Body of pancreas (tissue), 4 donors: ENCODE data around the gene CYP4F11. TPM values are rescaled to one million over a fixed set of nuclear protein-coding genes. Genes with fewer than 3 reads are reported as not detected.

ENCODE experiments used
- ATAC-seq: fragments of 150-250 bp; one replicate; pipeline ENCODE4 v1.9.1; 2016
- DNase-seq, 4 donors: peaks; one replicate each; pipeline ENCODE4 v3.0.0-alpha.2; 2019
- H3K27ac ChIP-seq, 4 donors: fragments of 200-600 bp; sonication (generic); 1 replicate in 3 of 4; 2 replicates in 1 of 4; pipeline versions ENCODE4 v1.5.1 to v1.6.1; 2016 to 2019; ENCODE audit warnings: mild to moderate bottlenecking in 1 of 4, mixed read lengths in 1 of 4, moderate library complexity in 1 of 4
- H3K27me3 ChIP-seq, 2 donors: fragments of 200-600 bp; sonication (generic); one replicate each; pipeline ENCODE4 v1.6.0; 2016; ENCODE audit warnings: mild to moderate bottlenecking in 1 of 2
- H3K36me3 ChIP-seq, 2 donors: fragments of 200-600 bp; sonication (generic); replicated peaks in 1 of 2; 2 replicates each; pipeline ENCODE4 v1.5.1; 2016; ENCODE audit warnings: low read depth in 2 of 2; ENCODE audit not compliant: insufficient read depth in 1 of 2
- H3K4me1 ChIP-seq: fragments of 200-600 bp; sonication (generic); one replicate; pipeline ENCODE4 v1.6.0; 2016
- H3K4me3 ChIP-seq, 2 donors: fragments of 200-600 bp; sonication (generic); 1 replicate in 1 of 2; 2 replicates in 1 of 2; pipeline ENCODE4 v1.5.1; 2016 to 2019
- H3K9me3 ChIP-seq, 3 donors: fragments of 200-600 bp; sonication (generic); 1 replicate in 2 of 3; 2 replicates in 1 of 3; pipeline ENCODE4 v1.5.1; 2016
- CTCF ChIP-seq, 7 experiments: fragments of 450-650 bp in 4 of 7; fragments of 200-600 bp in 3 of 7; sonication (generic) in 3 of 7; IDR thresholded peaks; one replicate each; pipeline ENCODE4 v1.5.1; 2016 to 2019; ENCODE audit warnings: antibody characterized with exemption in 7 of 7
- POLR2A ChIP-seq, 3 donors: fragments of 450-650 bp; IDR thresholded peaks; one replicate each; pipeline ENCODE4 v1.6.1; 2016; ENCODE audit warnings: antibody characterized with exemption in 3 of 3, mild to moderate bottlenecking in 2 of 3
- WGBS, 2 donors: methylation state at CpG; one replicate each; pipeline ENCODE4 v1.1.5; 2017; 5-methylcytosine and 5-hydroxymethylcytosine counted together
- intact Hi-C: fragments of 100-400 bp; cut with DNase I; formaldehyde crosslinking; loops from one replicate; pipeline ENCODE4 v1.15.1; 2023
- total RNA-seq, 2 donors: library from RNA; depleted of rRNA; stranded (reverse); fragments of >200 nt; gene quantifications; one replicate each; pipeline ENCODE4 v1.1.0, GENCODE V29; 2016

The CYP4F11 gene
- total RNA-seq, 2 donors from 2014 or later, result 3.9 TPM; not detected in 1

DNA sequence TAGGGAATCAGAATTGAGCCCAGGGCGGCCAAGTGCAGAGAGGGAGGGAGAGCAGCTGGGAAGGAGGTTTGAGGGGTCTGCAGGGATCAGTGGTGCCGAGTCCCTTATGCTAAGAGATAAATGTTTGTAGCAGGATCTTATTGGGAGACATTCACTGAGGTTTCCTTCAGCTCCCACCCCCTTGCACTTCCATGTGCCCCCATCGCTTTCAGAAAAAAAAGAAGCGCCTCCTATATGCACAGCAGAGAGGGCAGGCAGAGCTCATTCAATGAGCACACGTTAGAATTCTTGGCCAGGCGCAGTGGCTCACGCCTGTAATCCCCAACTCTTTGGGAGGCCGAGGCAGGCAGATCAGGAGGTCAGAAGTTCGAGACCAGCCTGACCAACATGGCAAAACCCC lies 64.5 kb downstream of the CYP4F11 start:
- H3K27ac ChIP-seq, result no peak overlapping the region
- DNase-seq, result no peak
- H3K9me3 ChIP-seq, result no peaks in the 10 kb centered on the region
- no peak for TF ChIP-seq CTCF (IDR thresholded peaks at IDR 0.05)
- no peak for TF ChIP-seq POLR2A (IDR thresholded peaks at IDR 0.05)
- intact Hi-C loops, result no loop called here
- H3K4me3 ChIP-seq, result no peak overlapping the region
- no peaks in the 10 kb centered on the region for H3K4me1 ChIP-seq
- H3K27me3 ChIP-seq, result no peaks in the 10 kb centered on the region
- no peaks in the 10 kb centered on the region for H3K36me3 ChIP-seq
- 48 to 52% methylated on average over 9 of the region's 9 CpGs for WGBS, 2 donors
- no peak for ATAC-seq

GRCh38 chr19:15869109-15869555 lies 65.2 kb downstream of the CYP4F11 start:
- H3K27ac ChIP-seq, result no peak overlapping the region
- no peaks in the 10 kb centered on the region for H3K27me3 ChIP-seq
- WGBS, 2 donors, result 3% methylated on average over 3 of the region's 3 CpGs
- peak; percentile 11 to 76 (median 63) for TF ChIP-seq CTCF (IDR thresholded peaks at IDR 0.05)
- no peak for TF ChIP-seq POLR2A (IDR thresholded peaks at IDR 0.05)
- ATAC-seq (peak; percentile 77), DNase-seq (peak; percentile 32 to 44 (median 39))
- no peak overlapping the region for H3K4me3 ChIP-seq
- no peaks in the 10 kb centered on the region for H3K9me3 ChIP-seq
- H3K36me3 ChIP-seq, result no peaks in the 10 kb centered on the region
- intact Hi-C loops, result no loop called here
- H3K4me1 ChIP-seq, result no peaks in the 10 kb centered on the region

DNA sequence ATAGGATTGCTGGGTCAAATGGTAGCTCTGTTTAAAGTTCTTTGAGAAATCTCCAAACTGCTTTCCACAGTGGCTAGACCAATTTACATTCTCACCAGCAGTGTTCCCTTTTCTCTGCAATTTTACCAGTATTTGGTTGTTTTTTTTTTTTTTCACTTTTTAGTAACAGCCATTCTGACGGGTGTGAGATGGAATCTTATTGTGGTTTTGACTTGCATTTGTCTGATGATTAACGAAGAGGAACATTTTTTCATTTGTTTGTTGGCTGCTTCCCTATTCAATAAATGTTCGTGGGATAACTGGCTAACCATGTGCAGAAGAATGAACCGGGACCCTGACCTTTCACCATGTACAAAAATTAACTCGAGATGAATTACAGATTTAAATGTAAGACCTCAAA lies 67.7 kb downstream of the CYP4F11 start:
- 33 to 43% methylated on average over 5 of the region's 5 CpGs for WGBS, 2 donors
- ATAC-seq, result no peak

GRCh38 chr19:15864824-15865223 lies 69.5 kb downstream of the CYP4F11 start:
- Histone ChIP-seq H3K27me3 (peaks cover 0 to 5% of the 10 kb centered on the region in 2 donors), H3K9me3 (no peaks in the 10 kb centered on the region), H3K36me3 (no peaks in the 10 kb centered on the region), H3K4me1 (no peaks in the 10 kb centered on the region), H3K4me3 (no peak overlapping the region), H3K27ac (no peak overlapping the region)
- ATAC-seq, result no peak
- TF ChIP-seq CTCF (IDR thresholded peaks at IDR 0.05) (no peak), POLR2A (IDR thresholded peaks at IDR 0.05) (no peak)
- DNase-seq, result no peak
- intact Hi-C loops, result no loop called here
- WGBS, 2 donors, result 41 to 57% methylated on average over 4 to 5 of the region's 5 CpGs

More for the DNA sequence above, 67.7 kb downstream of the CYP4F11 start:
- DNase-seq, result no peak
- H3K9me3 ChIP-seq, result no peaks in the 10 kb centered on the region
- no peak overlapping the region for H3K4me3 ChIP-seq
- intact Hi-C loops, result no loop called here
- TF ChIP-seq POLR2A (IDR thresholded peaks at IDR 0.05) (no peak), CTCF (IDR thresholded peaks at IDR 0.05) (no peak)
- no peaks in the 10 kb centered on the region for H3K27me3 ChIP-seq
- H3K27ac ChIP-seq, result no peak overlapping the region
- no peaks in the 10 kb centered on the region for H3K36me3 ChIP-seq
- no peaks in the 10 kb centered on the region for H3K4me1 ChIP-seq

GRCh38 chr19:15863272-15863671 lies 71.1 kb downstream of the CYP4F11 start:
- WGBS, 2 donors, result 49 to 69% methylated on average over 6 to 8 of the region's 8 CpGs

More at GRCh38 chr19:15863272-15863671, 71.1 kb downstream of the CYP4F11 start:
- no peaks in the 10 kb centered on the region for H3K36me3 ChIP-seq
- H3K4me3 ChIP-seq, result no peak overlapping the region
- DNase-seq (no peak), ATAC-seq (no peak)
- H3K27me3 ChIP-seq, result peaks cover 0 to 5% of the 10 kb centered on the region in 2 donors
- no peak for TF ChIP-seq POLR2A (IDR thresholded peaks at IDR 0.05)
- TF ChIP-seq CTCF (IDR thresholded peaks at IDR 0.05), result no peak
- H3K27ac ChIP-seq, result no peak overlapping the region
- intact Hi-C loops, result no loop called here
- H3K9me3 ChIP-seq, result no peaks in the 10 kb centered on the region
- no peaks in the 10 kb centered on the region for H3K4me1 ChIP-seq
